ENCODE results near the gene EDNRA. TPM values are rescaled to one million over a fixed set of nuclear protein-coding genes. Genes with fewer than 3 reads are reported as not detected.

EDNRA gene
- 0.18 to 0.58 TPM (median 0.34 TPM) in 5 replicates for total RNA-seq (2022; extraction: Qiagen RNA extraction)

GRCh38 chr4:147480891-147481576 lies at the start of gene EDNRA:
Gene EDNRA (plus strand): TSS chr4:147481097. CDS start chr4:147485682, 4,585 bp downstream.

Other genes with a start within 250 kb of the EDNRA start
- 19.3 to 29.0 TPM (median 27.9 TPM) in 5 replicates for gene TMEM184C, start 136.3 kb downstream of the EDNRA start, total RNA-seq (2022; extraction: Qiagen RNA extraction)
- gene PRMT9, start 203.1 kb downstream of the EDNRA start, total RNA-seq (2022; extraction: Qiagen RNA extraction), result 2.4 to 3.3 TPM (median 2.7 TPM) in 5 replicates

Measured in A549 treated with dexamethasone at 1 μM for 4 hours (cell line).